Adrenal gland (tissue), 12 donors: ENCODE data around the gene SLC5A1. TPM values are rescaled to one million over a fixed set of nuclear protein-coding genes. Genes with fewer than 3 reads are reported as not detected.

ENCODE experiments used
- DNase-seq, 7 donors: peaks; one replicate each; pipeline ENCODE4 v3.0.0-alpha.2; 2019 to 2020
- H3K27ac ChIP-seq, 5 donors: fragments of 200-600 bp; sonication (generic) in 4 of 5; 1 replicate in 3 of 5; 2 replicates in 2 of 5; pipeline versions ENCODE4 v1.5.1 to v1.8.0; 2016 to 2020; ENCODE audit warnings: mild to moderate bottlenecking in 1 of 5
- H3K27me3 ChIP-seq: fragments of 200-600 bp; 2 replicates; pipeline ENCODE4 v1.8.0; 2021
- H3K36me3 ChIP-seq, 2 donors: fragments of 200-600 bp; replicated peaks in 1 of 2; 1 replicate in 1 of 2; 2 replicates in 1 of 2; pipeline versions ENCODE4 v1.5.1 to v1.8.0; 2018 to 2022
- H3K4me1 ChIP-seq, 2 donors: fragments of 200-600 bp; replicated peaks in 1 of 2; 1 replicate in 1 of 2; 2 replicates in 1 of 2; pipeline versions ENCODE4 v1.5.1 to v1.8.0; 2018 to 2021
- H3K4me3 ChIP-seq, 4 donors: fragments of 200-600 bp; sonication (generic) in 3 of 4; one replicate each; pipeline ENCODE4 v1.5.1; 2016 to 2018
- H3K9me3 ChIP-seq, 3 donors: fragments of 200-600 bp; sonication (generic) in 1 of 3; replicated peaks in 1 of 3; 1 replicate in 2 of 3; 2 replicates in 1 of 3; pipeline versions ENCODE4 v1.5.1 to v1.8.0; 2016 to 2021
- POLR2A ChIP-seq, 2 donors: fragments of 450-650 bp; IDR thresholded peaks; one replicate each; pipeline ENCODE4 v1.6.1; 2017; ENCODE audit warnings: antibody characterized with exemption in 2 of 2, mild to moderate bottlenecking in 2 of 2, moderate library complexity in 1 of 2
- WGBS, 4 donors: extraction: QIAGEN DNeasy Blood & Tissue Kit in 2 of 4; methylation state at CpG; one replicate each; pipeline versions ENCODE4 v1.1.5 to v1.1.7; 2013 to 2017; 5-methylcytosine and 5-hydroxymethylcytosine counted together
- intact Hi-C, 2 donors: fragments of 100-400 bp; cut with DNase I; formaldehyde crosslinking; loops; one replicate each; pipeline versions ENCODE4 v1.14.1 to v1.15.0; 2022 to 2023
- polyA plus RNA-seq, 3 donors: library from polyadenylated mRNA; stranded (reverse); fragments of 200-250 nt in 2 of 3; fragments of 350-450 nt in 1 of 3; fragmentation: Illumina TruSeq in 1 of 3; extraction: RNeasy Lipid Tissue Mini Kit (QIAGEN cat#74804) in 1 of 3; gene quantifications; one replicate each; pipeline ENCODE4 v1.2.3, GENCODE V29; 2013 to 2014
- total RNA-seq, 9 donors: library from RNA; depleted of rRNA in 4 of 9; stranded (reverse); fragments of >200 nt in 4 of 9; fragments of 120-200 nt in 1 of 9; fragmentation: NEBNext Ultra II Directional in 1 of 9; extraction: Animal tissue kit (Norgen Biotek cat#: 25700) in 1 of 9; gene quantifications; one replicate each; pipeline versions ENCODE4 v1.1.0 to v1.2.4, GENCODE V29; 2013 to 2023
- TF ChIP-seq, protein P1 (sequence below), 6 experiments: fragments of 450-650 bp in 4 of 6; fragments of 200-600 bp in 2 of 6; sonication (generic) in 1 of 6; IDR thresholded peaks; 1 replicate in 5 of 6; 2 replicates in 1 of 6; pipeline versions ENCODE4 v1.5.1 to v1.8.0; 2016 to 2021; ENCODE audit warnings: antibody characterized with exemption in 6 of 6, mild to moderate bottlenecking in 2 of 6, moderate library complexity in 1 of 6
- donor health status: healthy with polysubstance abuse.
- donor health status: Bipolar disorder and iron deficiency.
- donor health status: DM: yes; HTN: yes; CAD: no.
- donor health status: DM: no; HTN: no; CAD: no.
- donor health status: DM: no; HTN: no; CAD: no.
- donor health status: DM: yes; HTN: yes; CAD: no.

The SLC5A1 gene
- total and polyA plus RNA-seq, 12 donors: under 0.01 to 0.04 TPM; not detected in 10

DNA sequence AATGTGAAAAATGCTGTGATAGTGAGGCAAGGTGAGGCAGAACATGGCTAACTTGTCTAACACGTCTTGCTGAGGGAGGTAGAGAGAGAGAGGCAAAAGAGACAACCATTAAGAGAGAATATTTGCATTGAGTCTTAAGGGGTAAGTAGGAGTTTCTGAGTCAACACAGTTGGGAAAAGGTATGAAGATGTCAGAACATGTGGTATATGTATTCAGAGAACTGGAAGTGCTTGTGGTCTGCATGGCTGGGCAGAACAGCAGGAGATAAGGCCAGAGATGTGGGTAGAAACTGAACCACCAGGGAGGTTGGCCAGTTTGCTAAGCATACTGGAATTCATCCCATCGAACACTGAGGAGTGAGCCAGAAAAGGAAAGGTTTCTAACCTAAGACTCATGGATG is 25.0 kb upstream of the SLC5A1 start:
- WGBS, 4 donors: 48 to 74% (median 58%) methylated on average over 2 of the region's 2 CpGs

DNA sequence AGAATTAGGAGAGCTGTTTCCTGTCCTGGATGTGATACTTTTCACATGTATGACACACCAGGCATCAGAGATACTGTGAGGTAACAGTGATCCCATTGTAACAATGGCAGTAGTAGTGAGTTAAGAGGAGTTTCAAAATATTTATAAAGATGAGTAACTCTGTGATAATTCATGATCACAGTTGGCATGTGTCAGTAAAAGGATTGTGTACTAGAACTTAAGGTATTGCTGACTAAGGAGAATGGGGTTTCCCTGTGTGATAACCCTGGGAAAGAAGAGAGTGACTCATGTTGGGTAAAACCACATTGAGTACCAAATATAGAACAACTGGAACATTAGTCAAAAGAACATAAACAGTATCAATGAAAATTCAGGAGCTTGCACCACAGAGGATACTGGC is 22.9 kb upstream of the SLC5A1 start:
- no peaks in the 10 kb centered on the region for H3K9me3 ChIP-seq
- intact Hi-C loops: no loop called here
- peaks cover 8% of the 10 kb centered on the region for H3K27me3 ChIP-seq
- no peak overlapping the region for H3K27ac ChIP-seq
- DNase-seq: no peak
- no peaks in the 10 kb centered on the region for H3K4me1 ChIP-seq
- H3K4me3 ChIP-seq: no peak overlapping the region
- no peaks in the 10 kb centered on the region for H3K36me3 ChIP-seq
- no peak for TF ChIP-seq POLR2A (IDR thresholded peaks at IDR 0.05)
- TF ChIP-seq, protein P1, sequence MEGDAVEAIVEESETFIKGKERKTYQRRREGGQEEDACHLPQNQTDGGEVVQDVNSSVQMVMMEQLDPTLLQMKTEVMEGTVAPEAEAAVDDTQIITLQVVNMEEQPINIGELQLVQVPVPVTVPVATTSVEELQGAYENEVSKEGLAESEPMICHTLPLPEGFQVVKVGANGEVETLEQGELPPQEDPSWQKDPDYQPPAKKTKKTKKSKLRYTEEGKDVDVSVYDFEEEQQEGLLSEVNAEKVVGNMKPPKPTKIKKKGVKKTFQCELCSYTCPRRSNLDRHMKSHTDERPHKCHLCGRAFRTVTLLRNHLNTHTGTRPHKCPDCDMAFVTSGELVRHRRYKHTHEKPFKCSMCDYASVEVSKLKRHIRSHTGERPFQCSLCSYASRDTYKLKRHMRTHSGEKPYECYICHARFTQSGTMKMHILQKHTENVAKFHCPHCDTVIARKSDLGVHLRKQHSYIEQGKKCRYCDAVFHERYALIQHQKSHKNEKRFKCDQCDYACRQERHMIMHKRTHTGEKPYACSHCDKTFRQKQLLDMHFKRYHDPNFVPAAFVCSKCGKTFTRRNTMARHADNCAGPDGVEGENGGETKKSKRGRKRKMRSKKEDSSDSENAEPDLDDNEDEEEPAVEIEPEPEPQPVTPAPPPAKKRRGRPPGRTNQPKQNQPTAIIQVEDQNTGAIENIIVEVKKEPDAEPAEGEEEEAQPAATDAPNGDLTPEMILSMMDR (IDR thresholded peaks at IDR 0.05): no peak

More for the DNA sequence above, 25.0 kb upstream of the SLC5A1 start:
- Histone ChIP-seq H3K27me3 (peaks cover 8% of the 10 kb centered on the region), H3K27ac (no peak overlapping the region), H3K9me3 (peaks cover 0 to 10% (median 0%) of the 10 kb centered on the region in 3 donors), H3K4me3 (no peak overlapping the region), H3K36me3 (no peaks in the 10 kb centered on the region), H3K4me1 (no peaks in the 10 kb centered on the region)
- TF ChIP-seq, protein P1 (IDR thresholded peaks at IDR 0.05): no peak
- no peak for TF ChIP-seq POLR2A (IDR thresholded peaks at IDR 0.05)
- intact Hi-C loops: no loop called here
- DNase-seq: no peak

DNA sequence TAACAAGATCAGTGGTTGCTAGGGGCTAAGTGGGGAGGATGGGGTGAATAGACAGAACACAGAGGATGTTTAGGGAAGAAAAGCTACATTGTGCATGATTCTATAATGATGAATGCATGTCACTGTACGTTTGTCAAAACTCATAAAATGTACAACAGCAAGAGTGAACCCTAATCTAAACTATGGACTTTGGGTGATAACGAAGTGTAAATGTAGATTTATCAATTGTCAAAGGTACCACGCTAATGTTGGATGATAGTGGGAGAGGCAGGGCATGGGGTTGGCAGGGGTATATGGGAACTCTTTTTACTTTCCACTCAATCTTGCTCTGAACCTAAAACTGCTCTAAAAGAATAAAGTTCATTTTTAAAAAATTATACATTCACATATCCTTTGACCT is 21.3 kb upstream of the SLC5A1 start:
- H3K27me3 ChIP-seq: peaks cover 8% of the 10 kb centered on the region
- H3K36me3 ChIP-seq: no peaks in the 10 kb centered on the region
- intact Hi-C loops: no loop called here
- no peaks in the 10 kb centered on the region for H3K4me1 ChIP-seq
- DNase-seq: no peak
- no peaks in the 10 kb centered on the region for H3K9me3 ChIP-seq
- TF ChIP-seq, protein P1 (IDR thresholded peaks at IDR 0.05): no peak
- TF ChIP-seq POLR2A (IDR thresholded peaks at IDR 0.05): no peak
- no peak overlapping the region for H3K27ac ChIP-seq
- WGBS, 4 donors: 56 to 69% (median 61%) methylated on average over 3 of the region's 3 CpGs
- H3K4me3 ChIP-seq: no peak overlapping the region

DNA sequence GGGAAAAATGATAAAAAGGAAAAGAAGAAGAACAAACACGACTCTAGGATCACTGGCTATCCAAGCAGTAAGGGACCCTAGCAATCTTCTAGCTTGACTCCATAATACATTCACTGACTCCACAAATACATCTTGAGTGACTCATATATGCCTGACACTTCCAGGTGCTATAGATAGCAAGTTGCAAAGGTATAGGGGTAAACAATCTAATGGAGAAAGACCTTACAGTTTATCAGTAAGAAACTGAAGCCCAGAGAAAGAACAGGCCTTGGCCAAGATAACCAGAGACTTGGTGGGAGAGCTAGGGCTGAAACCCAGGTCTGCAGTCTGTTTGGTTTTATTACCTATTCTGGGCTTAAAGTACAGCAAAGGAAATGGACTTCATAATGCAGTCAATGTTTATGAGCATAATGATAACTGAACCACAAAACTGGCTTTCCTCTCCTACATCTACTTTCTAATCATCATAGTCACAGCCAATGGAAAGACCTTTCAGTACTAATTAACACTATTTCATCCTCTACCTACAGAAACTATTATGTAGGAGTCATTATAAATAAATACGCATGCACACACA is 19.7 kb upstream of the SLC5A1 start:
- WGBS, 4 donors: 80 to 88% (median 83%) methylated on average over 2 of the region's 2 CpGs
- Histone ChIP-seq H3K27me3 (peaks cover 8% of the 10 kb centered on the region), H3K4me1 (no peaks in the 10 kb centered on the region), H3K36me3 (no peaks in the 10 kb centered on the region), H3K4me3 (no peak overlapping the region), H3K27ac (no peak overlapping the region), H3K9me3 (no peaks in the 10 kb centered on the region)
- TF ChIP-seq, protein P1 (IDR thresholded peaks at IDR 0.05): no peak
- TF ChIP-seq POLR2A (IDR thresholded peaks at IDR 0.05): no peak
- DNase-seq: no peak
- intact Hi-C loops: no loop called here
